HG02870 (cell line): ENCODE measurements around the gene FAIM2.
A peak's percentile ranks its signal among the peaks of the same experiment; 100 is the strongest.
"Not testable (repeated sequence)": the region's sequence is repeated elsewhere in the genome, so short reads cannot be mapped to it uniquely, and the experiment has no call there.

Experiments used
- ATAC-seq: cut with Tn5 transposase; IDR thresholded peaks from one replicate; pipeline ENCODE4 v1.9.1; 2021; ENCODE audit warnings: mild to moderate bottlenecking, moderate library complexity; ENCODE audit not compliant: unreplicated experiment

The FAIM2 gene

GRCh38 chr12:49866859-49867569 is 36.7 kb downstream of the FAIM2 start:
- no peak for ATAC-seq

- ATAC-seq: no peak
Observed at GRCh38 chr12:49865782-49866135, 37.9 kb downstream of the FAIM2 start.

- no peak for ATAC-seq
Observed at GRCh38 chr12:49865109-49865781, 38.5 kb downstream of the FAIM2 start.

- no peak for ATAC-seq
Observed at GRCh38 chr12:49864798-49865090, 39.0 kb downstream of the FAIM2 start.

- ATAC-seq: no peak
Observed at GRCh38 chr12:49863946-49864797, 39.5 kb downstream of the FAIM2 start.

GRCh38 chr12:49860921-49861320 is 42.8 kb downstream of the FAIM2 start:
- ATAC-seq: not testable (repeated sequence)

- ATAC-seq: not testable (repeated sequence)
Observed at GRCh38 chr12:49855890-49856289, 47.8 kb downstream of the FAIM2 start.

GRCh38 chr12:49854976-49855375 is 48.7 kb downstream of the FAIM2 start:
- no peak for ATAC-seq

GRCh38 chr12:49853671-49854070 is 50.0 kb downstream of the FAIM2 start:
- no peak for ATAC-seq

- no peak for ATAC-seq
Observed at GRCh38 chr12:49847161-49847560, 56.5 kb downstream of the FAIM2 start.

GRCh38 chr12:49846032-49846431 is 57.7 kb downstream of the FAIM2 start:
- no peak for ATAC-seq

- ATAC-seq: no peak
Observed at GRCh38 chr12:49843876-49844437, 59.7 kb downstream of the FAIM2 start.

GRCh38 chr12:49843411-49843810 is 60.3 kb downstream of the FAIM2 start:
- ATAC-seq: no peak

GRCh38 chr12:49842519-49843352 is 61.0 kb downstream of the FAIM2 start, which contains the start of gene BCDIN3D:
Gene BCDIN3D, minus strand, starts transcription at chr12:49843106. Its CDS starts 19 bp downstream, at chr12:49843087.
- peak; percentile 91 for ATAC-seq

GRCh38 chr12:49838973-49839633 is 64.6 kb downstream of the FAIM2 start:
- ATAC-seq: no peak

GRCh38 chr12:49832836-49833421 is 70.8 kb downstream of the FAIM2 start:
- ATAC-seq: no peak

- ATAC-seq: no peak
Observed at GRCh38 chr12:49831717-49832116, 72.0 kb downstream of the FAIM2 start.

- peak; percentile 81 for ATAC-seq
Observed at GRCh38 chr12:49828133-49829091, 75.3 kb downstream of the FAIM2 start, which contains the start of gene NCKAP5L. Gene NCKAP5L, minus strand, starts transcription at chr12:49828413. Its CDS starts 24,369 bp downstream, at chr12:49804044.
